GM21360 (cell line): ENCODE measurements around the gene PYGB.

Experiments used
- ATAC-seq: cut with Tn5 transposase; IDR thresholded peaks from one replicate; pipeline ENCODE4 v1.9.1; 2021; ENCODE audit warnings: mild to moderate bottlenecking, moderate library complexity; ENCODE audit not compliant: unreplicated experiment

PYGB gene

GRCh38 chr20:25280574-25281535 is 33.0 kb downstream of the PYGB start:
- no peak for ATAC-seq

GRCh38 chr20:25281541-25281991 is 33.7 kb downstream of the PYGB start:
- ATAC-seq: no peak

- ATAC-seq: no peak
Observed at GRCh38 chr20:25282034-25282781, 34.3 kb downstream of the PYGB start.

GRCh38 chr20:25282796-25283195 is 34.9 kb downstream of the PYGB start:
- ATAC-seq: no peak

GRCh38 chr20:25283221-25283951 is 35.5 kb downstream of the PYGB start:
- ATAC-seq: no peak

GRCh38 chr20:25284131-25284601 is 36.3 kb downstream of the PYGB start:
- no peak for ATAC-seq

GRCh38 chr20:25285091-25285647 is 37.3 kb downstream of the PYGB start:
- ATAC-seq: no peak

- ATAC-seq: no peak
Observed at GRCh38 chr20:25285856-25286798, 38.2 kb downstream of the PYGB start.

- ATAC-seq: no peak
Observed at GRCh38 chr20:25286917-25287316, 39.0 kb downstream of the PYGB start.

GRCh38 chr20:25287631-25288290 is 39.9 kb downstream of the PYGB start:
- no peak for ATAC-seq

GRCh38 chr20:25288291-25289181 is 40.7 kb downstream of the PYGB start:
- peak; percentile 90 for ATAC-seq

GRCh38 chr20:25289886-25290597 is 42.2 kb downstream of the PYGB start:
- no peak for ATAC-seq

GRCh38 chr20:25290646-25291431 is 43.0 kb downstream of the PYGB start:
- no peak for ATAC-seq

- no peak for ATAC-seq
Observed at GRCh38 chr20:25291432-25292133, 43.7 kb downstream of the PYGB start.

- ATAC-seq: no peak
Observed at GRCh38 chr20:25292176-25292891, 44.4 kb downstream of the PYGB start.
